ENCODE results near the gene TMEM132A. TPM values are rescaled to one million over a fixed set of nuclear protein-coding genes. Genes with fewer than 3 reads are reported as not detected.

The TMEM132A gene
- total and polyA plus RNA-seq, 9 of the 15 experiments (the other 6 are each of a cell fraction or from before 2014, with no cell fraction given) = 0.04 to 1.1 (median 0.18) TPM; not detected in 4

DNA sequence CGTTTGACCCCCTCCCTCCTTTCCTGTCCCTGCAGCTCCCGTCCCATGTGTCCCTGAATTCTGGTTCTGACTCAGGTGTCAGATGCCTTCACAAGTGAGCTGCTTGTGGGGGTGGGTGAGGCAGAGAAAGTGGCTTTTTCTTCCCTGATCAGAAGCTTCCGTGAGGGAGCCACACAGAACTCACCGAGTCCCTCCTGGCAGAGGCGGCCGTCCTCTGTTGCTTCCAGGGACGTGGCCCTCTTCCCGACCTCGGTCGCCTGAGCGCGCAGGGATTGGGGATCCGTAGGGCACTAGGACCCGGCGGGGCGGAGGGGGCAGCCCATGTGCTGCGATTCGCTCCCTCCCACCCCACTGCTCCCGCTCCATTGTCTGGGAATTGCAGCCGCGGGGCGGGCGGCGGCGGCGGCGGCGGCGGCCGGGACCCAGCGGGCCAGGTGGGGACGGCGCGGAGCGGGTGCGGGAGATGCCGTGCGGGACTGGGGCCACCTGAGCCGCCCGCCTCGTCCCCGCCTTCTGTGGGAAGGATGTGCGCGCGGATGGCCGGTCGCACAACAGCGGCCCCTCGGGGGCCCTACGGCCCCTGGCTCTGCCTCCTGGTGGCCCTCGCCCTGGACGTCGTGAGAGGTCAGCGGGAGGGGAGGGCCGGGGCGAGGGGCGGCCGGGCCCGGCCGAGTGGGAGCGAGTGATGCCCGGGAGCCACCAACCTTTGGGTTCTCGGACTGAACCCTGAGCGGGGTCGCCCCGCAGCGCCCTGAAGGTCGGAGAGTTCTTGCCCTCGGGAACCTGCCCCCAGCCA lies at the start of gene TMEM132A (continued):
- no peak for TF ChIP-seq CC2D1A (IDR thresholded peaks at IDR 0.05)
- TF ChIP-seq BDP1 (IDR thresholded peaks at IDR 0.05; ENCODE audit: insufficient read depth, insufficient read length) = no peak
- no peak for TF ChIP-seq KAT7 (CRISPR knock-in tag; IDR thresholded peaks at IDR 0.05; ENCODE audit: borderline replicate concordance)
- no peak for TF ChIP-seq TFAM (CRISPR knock-in tag; conservative IDR thresholded peaks at IDR 0.05)
- no peak for TF ChIP-seq PTTG1 (tag; IDR thresholded peaks at IDR 0.05; ENCODE audit: low read depth)
- TF ChIP-seq E2F5 (CRISPR knock-in tag; IDR thresholded peaks at IDR 0.05) = no peak
- no peak for TF ChIP-seq HMGN3 (IDR thresholded peaks at IDR 0.05; ENCODE audit: borderline replicate concordance, extremely low read depth, insufficient read length, low read depth, low read length)
- TF ChIP-seq SIN3A (IDR thresholded peaks at IDR 0.05; ENCODE audit: borderline replicate concordance in 2 of 2, control insufficient read depth in 1 of 2, low read depth in 2 of 2, low read length in 2 of 2) = no peak
- TF ChIP-seq RB1 (IDR thresholded peaks at IDR 0.05; ENCODE audit: low read depth) = peak; percentile 42; the same call in 1 of the 2 replicates
- TF ChIP-seq ZBTB12 (CRISPR knock-in tag; IDR thresholded peaks at IDR 0.05) = no peak
- no peak for TF ChIP-seq HSF4 (CRISPR knock-in tag; IDR thresholded peaks at IDR 0.05; ENCODE audit: borderline replicate concordance)
- no peak for TF ChIP-seq ZNF41 (CRISPR knock-in tag; conservative IDR thresholded peaks at IDR 0.05)
- TF ChIP-seq ZBTB34 (CRISPR knock-in tag; IDR thresholded peaks at IDR 0.05) = no peak
- no peak for TF ChIP-seq U2AF1 (optimal IDR thresholded peaks at IDR 0.05; ENCODE audit: low read depth, low read length)
- no peak for TF ChIP-seq ARID4B (CRISPR knock-in tag; IDR thresholded peaks at IDR 0.05)
- TF ChIP-seq VEZF1 (CRISPR knock-in tag; IDR thresholded peaks at IDR 0.05) = peak; percentile 11; the same call in 1 of the 2 replicates
- TF ChIP-seq NBN (IDR thresholded peaks at IDR 0.05; ENCODE audit: low read depth) = no peak
